ENCODE results near the gene WDR81.
"Not testable (repeated sequence)": the region's sequence is repeated elsewhere in the genome, so short reads cannot be mapped to it uniquely, and the experiment has no call there.

Gene WDR81

GRCh38 chr17:1730326-1731193, 6.1 kb downstream of the WDR81 start:
- no peak for DNase-seq (ENCODE audit: low spot score)

GRCh38 chr17:1731194-1731506, 6.6 kb downstream of the WDR81 start:
- DNase-seq (ENCODE audit: low spot score): no peak

- no peak for DNase-seq (ENCODE audit: low spot score)
These were observed 7.8 kb downstream of the WDR81 start for GRCh38 chr17:1732241-1732832.

- DNase-seq (ENCODE audit: low spot score): no peak
These were observed 8.4 kb downstream of the WDR81 start for GRCh38 chr17:1732833-1733321.

- no peak for DNase-seq (ENCODE audit: low spot score)
These were observed 9.3 kb downstream of the WDR81 start for GRCh38 chr17:1733759-1734158.

GRCh38 chr17:1735418-1735817, 10.9 kb downstream of the WDR81 start:
- DNase-seq (ENCODE audit: low spot score): no peak

- DNase-seq (ENCODE audit: low spot score): no peak
These were observed 11.4 kb downstream of the WDR81 start for GRCh38 chr17:1735834-1736347.

GRCh38 chr17:1736348-1737281, 12.1 kb downstream of the WDR81 start:
- DNase-seq (ENCODE audit: low spot score): no peak

- DNase-seq (ENCODE audit: low spot score): no peak
These were observed 13.2 kb downstream of the WDR81 start for GRCh38 chr17:1737531-1738291.

GRCh38 chr17:1741899-1742298, 17.4 kb downstream of the WDR81 start:
- DNase-seq (ENCODE audit: low spot score): not testable (repeated sequence)

- DNase-seq (ENCODE audit: low spot score): no peak
These were observed 18.0 kb downstream of the WDR81 start, which contains the start of gene SERPINF2 for GRCh38 chr17:1742371-1743087. Gene SERPINF2, plus strand, starts transcription at chr17:1742871. Its CDS starts 2,125 bp downstream, at chr17:1744996.

- no peak for DNase-seq (ENCODE audit: low spot score)
These were observed 18.6 kb downstream of the WDR81 start for GRCh38 chr17:1743088-1743439.

GRCh38 chr17:1744551-1745512, 20.3 kb downstream of the WDR81 start:
- no peak for DNase-seq (ENCODE audit: low spot score)

GRCh38 chr17:1745513-1746020, 21.1 kb downstream of the WDR81 start:
- DNase-seq (ENCODE audit: low spot score): no peak

GRCh38 chr17:1746975-1747543, 22.6 kb downstream of the WDR81 start:
- no peak for DNase-seq (ENCODE audit: low spot score)

- DNase-seq (ENCODE audit: low spot score): no peak
These were observed 26.1 kb downstream of the WDR81 start for GRCh38 chr17:1750628-1751027.

GRCh38 chr17:1752425-1753262, 28.1 kb downstream of the WDR81 start:
- no peak for DNase-seq (ENCODE audit: low spot score)

GRCh38 chr17:1753767-1754429, 29.4 kb downstream of the WDR81 start:
- no peak for DNase-seq (ENCODE audit: low spot score)

Measured in D341Med (cell line).